ENCODE results near the gene CDH11.

DNA sequence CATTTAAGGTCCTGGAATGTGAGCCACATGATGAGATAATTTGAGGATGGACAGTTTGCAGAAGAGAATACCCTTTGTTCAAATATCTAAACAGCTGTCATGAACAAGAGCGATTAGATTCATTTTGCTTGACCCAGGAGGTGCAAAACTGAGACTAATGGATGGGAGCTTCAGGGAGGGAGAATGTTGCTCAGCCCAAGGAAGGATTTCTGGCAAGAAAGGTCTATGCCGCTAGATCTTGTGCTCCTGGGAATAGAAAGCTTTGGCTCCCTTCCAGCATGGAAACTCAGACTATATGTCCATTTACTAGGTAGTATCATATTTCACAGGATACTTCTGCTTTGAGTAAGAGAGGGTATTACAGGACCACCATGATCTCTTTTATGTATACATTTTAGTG is 14.8 kb upstream of the CDH11 start:
- TF ChIP-seq EZH2 (IDR thresholded peaks at IDR 0.05; ENCODE audit: borderline replicate concordance, insufficient read depth, low read length, poor library complexity, severe bottlenecking) (no peak), EP300 (conservative IDR thresholded peaks at IDR 0.05; ENCODE audit: poor library complexity, severe bottlenecking) (peak; percentile 46), REST (IDR thresholded peaks at IDR 0.05; ENCODE audit: borderline replicate concordance) (no peak), POLR2AphosphoS5 (IDR thresholded peaks at IDR 0.05) (no peak), RAD21 (conservative IDR thresholded peaks at IDR 0.05) (no peak)
- TF ChIP-seq, protein P1, sequence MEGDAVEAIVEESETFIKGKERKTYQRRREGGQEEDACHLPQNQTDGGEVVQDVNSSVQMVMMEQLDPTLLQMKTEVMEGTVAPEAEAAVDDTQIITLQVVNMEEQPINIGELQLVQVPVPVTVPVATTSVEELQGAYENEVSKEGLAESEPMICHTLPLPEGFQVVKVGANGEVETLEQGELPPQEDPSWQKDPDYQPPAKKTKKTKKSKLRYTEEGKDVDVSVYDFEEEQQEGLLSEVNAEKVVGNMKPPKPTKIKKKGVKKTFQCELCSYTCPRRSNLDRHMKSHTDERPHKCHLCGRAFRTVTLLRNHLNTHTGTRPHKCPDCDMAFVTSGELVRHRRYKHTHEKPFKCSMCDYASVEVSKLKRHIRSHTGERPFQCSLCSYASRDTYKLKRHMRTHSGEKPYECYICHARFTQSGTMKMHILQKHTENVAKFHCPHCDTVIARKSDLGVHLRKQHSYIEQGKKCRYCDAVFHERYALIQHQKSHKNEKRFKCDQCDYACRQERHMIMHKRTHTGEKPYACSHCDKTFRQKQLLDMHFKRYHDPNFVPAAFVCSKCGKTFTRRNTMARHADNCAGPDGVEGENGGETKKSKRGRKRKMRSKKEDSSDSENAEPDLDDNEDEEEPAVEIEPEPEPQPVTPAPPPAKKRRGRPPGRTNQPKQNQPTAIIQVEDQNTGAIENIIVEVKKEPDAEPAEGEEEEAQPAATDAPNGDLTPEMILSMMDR (IDR thresholded peaks at IDR 0.05; ENCODE audit: poor library complexity, severe bottlenecking) = no peak
